GM12878 (cell line): ENCODE data around the gene NDUFA12. TPM values are rescaled to one million over a fixed set of nuclear protein-coding genes. Genes with fewer than 3 reads are reported as not detected.

ENCODE experiments used
- BHLHE40 ChIP-seq, 2 experiments: fragments of 450-650 bp in 1 of 2; IDR thresholded peaks; 2 replicates each; pipeline ENCODE4 v1.6.1; 2011 to 2017; ENCODE audit warnings: low read depth in 2 of 2, borderline replicate concordance in 1 of 2, improper control_type of control experiment in 1 of 2, low read length in 1 of 2, mild to moderate bottlenecking in 1 of 2
- BMI1 ChIP-seq: fragments of 450-650 bp; IDR thresholded peaks from 2 replicates; pipeline ENCODE4 v1.6.1; 2016; ENCODE audit warnings: mild to moderate bottlenecking, moderate library complexity, borderline replicate concordance
- CBX3 ChIP-seq: fragments of 200-600 bp; sonication (generic); IDR thresholded peaks from 2 replicates; pipeline ENCODE4 v1.6.1; 2016; ENCODE audit warnings: low read depth, borderline replicate concordance
- CBX5 ChIP-seq: sonication (generic); IDR thresholded peaks from 2 replicates; pipeline ENCODE4 v1.6.1; 2016; ENCODE audit warnings: low read depth, moderate library complexity, mild to moderate bottlenecking, inconsistent platforms
- CHD4 ChIP-seq: fragments of 200-600 bp; sonication (generic); IDR thresholded peaks from 2 replicates; pipeline ENCODE4 v1.6.1; 2016; ENCODE audit warnings: mild to moderate bottlenecking
- DPF2 ChIP-seq: fragments of 450-650 bp; IDR thresholded peaks from 2 replicates; pipeline ENCODE4 v1.6.1; 2017; ENCODE audit warnings: mild to moderate bottlenecking
- ESRRA ChIP-seq: IDR thresholded peaks from 2 replicates; pipeline ENCODE4 v1.6.1; 2012; ENCODE audit warnings: mild to moderate bottlenecking, low read length, improper control_type of control experiment
- EZH2 ChIP-seq: IDR thresholded peaks from 2 replicates; pipeline ENCODE4 v1.6.1; 2012; ENCODE audit warnings: low read depth, mild to moderate bottlenecking, control low read depth, inconsistent platforms, low read length, borderline replicate concordance; ENCODE audit not compliant: control insufficient read depth
- HCFC1 ChIP-seq: fragments of 150-350 bp; IDR thresholded peaks from 2 replicates; pipeline ENCODE4 v1.6.1; 2014; ENCODE audit warnings: low read length
- KDM1A ChIP-seq: fragments of 200-600 bp; sonication (generic); IDR thresholded peaks from 2 replicates; pipeline ENCODE4 v1.6.1; 2016; ENCODE audit warnings: borderline replicate concordance
- PML ChIP-seq: IDR thresholded peaks from 2 replicates; pipeline ENCODE4 v1.6.1; 2012; ENCODE audit warnings: low read length, inconsistent platforms
- RAD21 ChIP-seq: IDR thresholded peaks from 2 replicates; pipeline ENCODE4 v1.6.1; 2011; ENCODE audit warnings: mild to moderate bottlenecking, low read depth, low read length, moderate library complexity; ENCODE audit not compliant: insufficient read depth
- RFX5 ChIP-seq: IDR thresholded peaks from 2 replicates; pipeline ENCODE4 v1.6.1; 2011; ENCODE audit warnings: low read depth, low read length, improper control_type of control experiment
- SIX5 ChIP-seq: IDR thresholded peaks from 2 replicates; pipeline ENCODE4 v1.6.1; 2011; ENCODE audit warnings: mild to moderate bottlenecking, low read depth, low read length, moderate library complexity; ENCODE audit not compliant: severe bottlenecking
- SMARCA5 ChIP-seq: fragments of 450-650 bp; IDR thresholded peaks from 2 replicates; pipeline ENCODE4 v1.6.1; 2017; ENCODE audit warnings: mild to moderate bottlenecking
- STAT1 ChIP-seq: fragments of 450-650 bp; conservative IDR thresholded peaks from 2 replicates; pipeline ENCODE4 v1.6.1; 2014; ENCODE audit warnings: antibody characterized with exemption, mild to moderate bottlenecking
- TCF3 ChIP-seq: IDR thresholded peaks from 2 replicates; pipeline ENCODE4 v1.6.1; 2012; ENCODE audit warnings: low read depth, mild to moderate bottlenecking, low read length, borderline replicate concordance; ENCODE audit not compliant: insufficient read depth
- TCF7 ChIP-seq: IDR thresholded peaks from 2 replicates; pipeline ENCODE4 v1.6.1; 2014; ENCODE audit warnings: antibody characterized with exemption, borderline replicate concordance
- YBX1 ChIP-seq: fragments of 450-650 bp; IDR thresholded peaks from 2 replicates; pipeline ENCODE4 v1.6.1; 2016; ENCODE audit warnings: antibody characterized with exemption
- YY1 ChIP-seq: IDR thresholded peaks from 2 replicates; pipeline ENCODE4 v1.6.1; 2011; ENCODE audit warnings: low read depth, mild to moderate bottlenecking, low read length
- ZNF207 ChIP-seq: fragments of 450-650 bp; IDR thresholded peaks from 2 replicates; pipeline ENCODE4 v1.6.1; 2014; ENCODE audit warnings: antibody characterized with exemption, mild to moderate bottlenecking, borderline replicate concordance
- ZNF217 ChIP-seq: fragments of 450-650 bp; IDR thresholded peaks from 2 replicates; pipeline ENCODE4 v1.6.1; 2017; ENCODE audit warnings: antibody characterized with exemption, mild to moderate bottlenecking
- polyA plus RNA-seq, 11 experiments: library from polyadenylated mRNA; depleted of rRNA in 4 of 11; unstranded in 6 of 11; stranded (reverse) in 5 of 11; fragments of >200 nt; fragmentation: Nextera tagmentation in 4 of 11; fragmentation: Illumina TruSeq in 1 of 11; extraction: Ambion mirVana in 4 of 11; extraction: Trizol in 1 of 11; gene quantifications; 1 replicate in 1 of 11; 2 replicates in 10 of 11; pipeline versions ENCODE4 v1.2.1 to v1.2.3, GENCODE V29; 2011 to 2016; ENCODE audit warnings: inconsistent platforms in 2 of 11, missing spikeins in 2 of 11, low read depth in 1 of 11
- total RNA-seq, 4 experiments: library from RNA; depleted of rRNA in 3 of 4; stranded (reverse); fragments of >200 nt in 3 of 4; fragmentation: Illumina TruSeq in 1 of 4; extraction: Trizol in 1 of 4; gene quantifications; 2 replicates each; pipeline versions ENCODE4 v1.2.1 to v1.2.3, GENCODE V29; 2013 to 2021
- TF ChIP-seq, protein P1 (sequence below): IDR thresholded peaks from 2 replicates; pipeline ENCODE4 v1.6.1; 2012; ENCODE audit warnings: mild to moderate bottlenecking, low read depth, low read length
- TF ChIP-seq, protein P2 (sequence below): fragments of 450-650 bp; formaldehyde crosslinking; IDR thresholded peaks from 2 replicates; pipeline ENCODE4 v1.4.0; 2020; ENCODE audit warnings: mild to moderate bottlenecking, moderate library complexity

The NDUFA12 gene
- total and polyA plus RNA-seq, 10 of the 15 experiments (the other 5 are each of a cell fraction or from before 2014, with no cell fraction given): 141 to 1,021 (median 295) TPM

DNA sequence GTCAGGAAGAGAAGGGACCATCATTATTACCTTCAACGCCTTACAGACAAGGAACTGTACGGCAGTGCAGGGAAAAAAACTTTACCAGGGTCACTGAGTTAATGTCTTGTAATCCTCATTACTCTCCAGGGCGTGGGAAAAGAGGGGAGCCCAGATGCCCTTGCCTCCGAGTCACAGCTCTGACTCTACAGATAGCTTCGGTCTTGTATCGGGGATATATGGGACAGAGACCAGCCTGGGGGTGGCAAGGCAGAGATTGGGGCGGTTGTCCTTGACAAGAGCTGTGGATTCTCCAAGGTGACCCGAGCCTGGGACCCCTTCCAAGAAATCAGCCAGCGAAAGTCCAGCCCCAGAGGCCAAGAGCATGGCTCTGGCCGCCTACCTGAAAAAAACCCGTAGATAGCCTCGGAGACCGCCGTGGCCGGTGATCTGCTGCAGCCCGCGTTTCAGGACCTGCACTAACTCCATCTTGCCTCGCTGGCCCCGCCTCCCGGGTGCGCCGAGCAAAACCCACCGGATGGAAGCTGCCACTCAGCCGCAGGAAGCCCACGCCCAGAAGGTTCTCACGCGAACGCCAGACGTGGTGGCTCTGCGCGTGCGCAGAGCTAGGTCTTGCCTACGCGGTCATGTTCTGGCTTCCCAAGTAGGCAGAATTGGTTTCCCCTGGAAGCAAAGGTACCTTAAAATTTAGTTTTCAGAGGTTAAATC is at the start of gene NDUFA12 (continued):
- TF ChIP-seq RFX5: no peak
- TF ChIP-seq BHLHE40 (IDR thresholded peaks at IDR 0.05; ENCODE audit: borderline replicate concordance in 1 of 2, low read depth in 2 of 2, low read length in 1 of 2): peak in 1 of 2 experiments; percentile 62; a peak in 2 of 4 replicates
- TF ChIP-seq CBX3: no peak
- TF ChIP-seq ZNF217: no peak
- TF ChIP-seq YBX1: no peak
- no peak for TF ChIP-seq TCF3
- TF ChIP-seq SMARCA5: peak; percentile 48; the same call in 1 of the 2 replicates
- TF ChIP-seq CBX5: 0 out of 2 replicates have a peak, but pooled peaks have one; percentile 48
- no peak for TF ChIP-seq CHD4
- TF ChIP-seq ESRRA: peak; percentile 62; the same call in 1 of the 2 replicates
- TF ChIP-seq DPF2: peak; percentile 72
- TF ChIP-seq TCF7: no peak
- TF ChIP-seq BMI1: no peak
- TF ChIP-seq KDM1A: no peak
- TF ChIP-seq STAT1: 0 out of 2 replicates have a peak, but pooled peaks have one; percentile 24
- TF ChIP-seq RAD21: 0 out of 2 replicates have a peak, but pooled peaks have one; percentile 14
- TF ChIP-seq SIX5: no peak
- TF ChIP-seq, protein P1, sequence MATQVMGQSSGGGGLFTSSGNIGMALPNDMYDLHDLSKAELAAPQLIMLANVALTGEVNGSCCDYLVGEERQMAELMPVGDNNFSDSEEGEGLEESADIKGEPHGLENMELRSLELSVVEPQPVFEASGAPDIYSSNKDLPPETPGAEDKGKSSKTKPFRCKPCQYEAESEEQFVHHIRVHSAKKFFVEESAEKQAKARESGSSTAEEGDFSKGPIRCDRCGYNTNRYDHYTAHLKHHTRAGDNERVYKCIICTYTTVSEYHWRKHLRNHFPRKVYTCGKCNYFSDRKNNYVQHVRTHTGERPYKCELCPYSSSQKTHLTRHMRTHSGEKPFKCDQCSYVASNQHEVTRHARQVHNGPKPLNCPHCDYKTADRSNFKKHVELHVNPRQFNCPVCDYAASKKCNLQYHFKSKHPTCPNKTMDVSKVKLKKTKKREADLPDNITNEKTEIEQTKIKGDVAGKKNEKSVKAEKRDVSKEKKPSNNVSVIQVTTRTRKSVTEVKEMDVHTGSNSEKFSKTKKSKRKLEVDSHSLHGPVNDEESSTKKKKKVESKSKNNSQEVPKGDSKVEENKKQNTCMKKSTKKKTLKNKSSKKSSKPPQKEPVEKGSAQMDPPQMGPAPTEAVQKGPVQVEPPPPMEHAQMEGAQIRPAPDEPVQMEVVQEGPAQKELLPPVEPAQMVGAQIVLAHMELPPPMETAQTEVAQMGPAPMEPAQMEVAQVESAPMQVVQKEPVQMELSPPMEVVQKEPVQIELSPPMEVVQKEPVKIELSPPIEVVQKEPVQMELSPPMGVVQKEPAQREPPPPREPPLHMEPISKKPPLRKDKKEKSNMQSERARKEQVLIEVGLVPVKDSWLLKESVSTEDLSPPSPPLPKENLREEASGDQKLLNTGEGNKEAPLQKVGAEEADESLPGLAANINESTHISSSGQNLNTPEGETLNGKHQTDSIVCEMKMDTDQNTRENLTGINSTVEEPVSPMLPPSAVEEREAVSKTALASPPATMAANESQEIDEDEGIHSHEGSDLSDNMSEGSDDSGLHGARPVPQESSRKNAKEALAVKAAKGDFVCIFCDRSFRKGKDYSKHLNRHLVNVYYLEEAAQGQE: no peak
- TF ChIP-seq PML: peak; percentile 92
- TF ChIP-seq, protein P2, sequence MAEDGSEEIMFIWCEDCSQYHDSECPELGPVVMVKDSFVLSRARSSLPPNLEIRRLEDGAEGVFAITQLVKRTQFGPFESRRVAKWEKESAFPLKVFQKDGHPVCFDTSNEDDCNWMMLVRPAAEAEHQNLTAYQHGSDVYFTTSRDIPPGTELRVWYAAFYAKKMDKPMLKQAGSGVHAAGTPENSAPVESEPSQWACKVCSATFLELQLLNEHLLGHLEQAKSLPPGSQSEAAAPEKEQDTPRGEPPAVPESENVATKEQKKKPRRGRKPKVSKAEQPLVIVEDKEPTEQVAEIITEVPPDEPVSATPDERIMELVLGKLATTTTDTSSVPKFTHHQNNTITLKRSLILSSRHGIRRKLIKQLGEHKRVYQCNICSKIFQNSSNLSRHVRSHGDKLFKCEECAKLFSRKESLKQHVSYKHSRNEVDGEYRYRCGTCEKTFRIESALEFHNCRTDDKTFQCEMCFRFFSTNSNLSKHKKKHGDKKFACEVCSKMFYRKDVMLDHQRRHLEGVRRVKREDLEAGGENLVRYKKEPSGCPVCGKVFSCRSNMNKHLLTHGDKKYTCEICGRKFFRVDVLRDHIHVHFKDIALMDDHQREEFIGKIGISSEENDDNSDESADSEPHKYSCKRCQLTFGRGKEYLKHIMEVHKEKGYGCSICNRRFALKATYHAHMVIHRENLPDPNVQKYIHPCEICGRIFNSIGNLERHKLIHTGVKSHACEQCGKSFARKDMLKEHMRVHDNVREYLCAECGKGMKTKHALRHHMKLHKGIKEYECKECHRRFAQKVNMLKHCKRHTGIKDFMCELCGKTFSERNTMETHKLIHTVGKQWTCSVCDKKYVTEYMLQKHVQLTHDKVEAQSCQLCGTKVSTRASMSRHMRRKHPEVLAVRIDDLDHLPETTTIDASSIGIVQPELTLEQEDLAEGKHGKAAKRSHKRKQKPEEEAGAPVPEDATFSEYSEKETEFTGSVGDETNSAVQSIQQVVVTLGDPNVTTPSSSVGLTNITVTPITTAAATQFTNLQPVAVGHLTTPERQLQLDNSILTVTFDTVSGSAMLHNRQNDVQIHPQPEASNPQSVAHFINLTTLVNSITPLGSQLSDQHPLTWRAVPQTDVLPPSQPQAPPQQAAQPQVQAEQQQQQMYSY: no peak
- no peak for TF ChIP-seq EZH2
- TF ChIP-seq ZNF207: no peak
- peak; percentile 66 for TF ChIP-seq HCFC1
- TF ChIP-seq YY1: peak; percentile 96
